Measurements from ENCODE around the gene CES2. TPM values are rescaled to one million over a fixed set of nuclear protein-coding genes. Genes with fewer than 3 reads are reported as not detected.

CES2 gene
- total and polyA plus RNA-seq, 2 of the 8 experiments (the other 6 are each of a cell fraction or from before 2014, with no cell fraction given) = 8.6 to 14.7 TPM

DNA sequence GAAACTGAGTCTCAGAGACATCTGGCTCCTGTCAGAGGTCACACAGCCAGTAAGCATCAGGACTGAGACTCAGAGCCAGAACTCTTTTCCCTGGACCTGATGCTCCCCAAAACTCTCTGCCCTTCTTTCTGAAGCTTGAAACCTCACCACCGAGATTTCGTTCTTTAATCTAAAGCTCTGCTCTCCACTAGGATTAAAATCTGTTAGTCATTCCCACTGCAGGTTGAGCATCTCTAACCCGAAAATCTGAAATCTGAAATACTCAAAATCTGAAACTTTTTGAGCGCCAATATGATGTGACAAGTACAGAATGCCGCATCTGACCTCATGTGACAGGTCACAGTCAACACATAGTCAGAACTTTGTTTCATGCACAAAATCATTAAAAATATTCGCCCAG, 18.8 kb upstream of the CES2 start (continued):
- TF ChIP-seq RXRA (IDR thresholded peaks at IDR 0.05; ENCODE audit: insufficient read depth, low read depth, low read length) (no peak), SIX5 (IDR thresholded peaks at IDR 0.05; ENCODE audit: low read depth, low read length) (no peak)

Data from H1 (cell line).